HEK293 (cell line): ENCODE measurements around the gene OR10H4.

Experiments used
- KLF16 ChIP-seq: fragments of 450-650 bp; formaldehyde crosslinking; IDR thresholded peaks from 2 replicates; pipeline ENCODE4 v1.5.1; 2017; ENCODE audit warnings: missing biosample characterization, missing genetic modification characterization
- SP2 ChIP-seq: fragments of 450-650 bp; formaldehyde crosslinking; IDR thresholded peaks from 2 replicates; pipeline ENCODE4 v1.5.1; 2016; ENCODE audit warnings: missing biosample characterization, missing genetic modification characterization
- TRIM28 ChIP-seq: IDR thresholded peaks from 2 replicates; pipeline ENCODE4 v1.6.1; 2011; ENCODE audit warnings: low read length, control low read depth, borderline replicate concordance
- TF ChIP-seq, protein P1 (sequence below): fragments of 450-650 bp; formaldehyde crosslinking; IDR thresholded peaks from 2 replicates; pipeline ENCODE4 v1.5.1; 2016; ENCODE audit warnings: missing biosample characterization, missing genetic modification characterization
- TF ChIP-seq, protein P2 (sequence below): fragments of 450-650 bp; formaldehyde crosslinking; IDR thresholded peaks from 2 replicates; pipeline ENCODE4 v1.5.1; 2016; ENCODE audit warnings: missing biosample characterization, missing genetic modification characterization

DNA sequence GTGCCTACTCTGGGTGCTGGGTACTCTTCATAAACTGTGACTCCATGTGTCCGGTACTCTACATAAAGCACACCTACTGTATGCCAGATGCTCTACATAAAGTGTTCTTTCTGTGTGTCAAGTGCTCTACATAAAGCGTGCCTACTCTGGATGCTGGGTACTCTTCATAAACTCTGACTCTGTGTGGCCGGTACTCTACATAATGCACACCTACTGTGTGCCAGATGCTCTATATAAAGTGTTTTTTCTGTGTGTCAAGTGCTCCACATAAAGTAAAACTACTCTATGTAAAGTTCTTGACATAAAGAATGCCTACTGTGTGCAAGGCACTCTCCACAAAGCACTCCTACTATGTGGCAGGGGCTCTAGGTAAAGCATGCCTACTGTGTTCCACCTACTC, 12.6 kb upstream of the OR10H4 start:
- TF ChIP-seq, protein P1, sequence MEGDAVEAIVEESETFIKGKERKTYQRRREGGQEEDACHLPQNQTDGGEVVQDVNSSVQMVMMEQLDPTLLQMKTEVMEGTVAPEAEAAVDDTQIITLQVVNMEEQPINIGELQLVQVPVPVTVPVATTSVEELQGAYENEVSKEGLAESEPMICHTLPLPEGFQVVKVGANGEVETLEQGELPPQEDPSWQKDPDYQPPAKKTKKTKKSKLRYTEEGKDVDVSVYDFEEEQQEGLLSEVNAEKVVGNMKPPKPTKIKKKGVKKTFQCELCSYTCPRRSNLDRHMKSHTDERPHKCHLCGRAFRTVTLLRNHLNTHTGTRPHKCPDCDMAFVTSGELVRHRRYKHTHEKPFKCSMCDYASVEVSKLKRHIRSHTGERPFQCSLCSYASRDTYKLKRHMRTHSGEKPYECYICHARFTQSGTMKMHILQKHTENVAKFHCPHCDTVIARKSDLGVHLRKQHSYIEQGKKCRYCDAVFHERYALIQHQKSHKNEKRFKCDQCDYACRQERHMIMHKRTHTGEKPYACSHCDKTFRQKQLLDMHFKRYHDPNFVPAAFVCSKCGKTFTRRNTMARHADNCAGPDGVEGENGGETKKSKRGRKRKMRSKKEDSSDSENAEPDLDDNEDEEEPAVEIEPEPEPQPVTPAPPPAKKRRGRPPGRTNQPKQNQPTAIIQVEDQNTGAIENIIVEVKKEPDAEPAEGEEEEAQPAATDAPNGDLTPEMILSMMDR (tag by site-specific recombination): no peak
- TF ChIP-seq, protein P2, sequence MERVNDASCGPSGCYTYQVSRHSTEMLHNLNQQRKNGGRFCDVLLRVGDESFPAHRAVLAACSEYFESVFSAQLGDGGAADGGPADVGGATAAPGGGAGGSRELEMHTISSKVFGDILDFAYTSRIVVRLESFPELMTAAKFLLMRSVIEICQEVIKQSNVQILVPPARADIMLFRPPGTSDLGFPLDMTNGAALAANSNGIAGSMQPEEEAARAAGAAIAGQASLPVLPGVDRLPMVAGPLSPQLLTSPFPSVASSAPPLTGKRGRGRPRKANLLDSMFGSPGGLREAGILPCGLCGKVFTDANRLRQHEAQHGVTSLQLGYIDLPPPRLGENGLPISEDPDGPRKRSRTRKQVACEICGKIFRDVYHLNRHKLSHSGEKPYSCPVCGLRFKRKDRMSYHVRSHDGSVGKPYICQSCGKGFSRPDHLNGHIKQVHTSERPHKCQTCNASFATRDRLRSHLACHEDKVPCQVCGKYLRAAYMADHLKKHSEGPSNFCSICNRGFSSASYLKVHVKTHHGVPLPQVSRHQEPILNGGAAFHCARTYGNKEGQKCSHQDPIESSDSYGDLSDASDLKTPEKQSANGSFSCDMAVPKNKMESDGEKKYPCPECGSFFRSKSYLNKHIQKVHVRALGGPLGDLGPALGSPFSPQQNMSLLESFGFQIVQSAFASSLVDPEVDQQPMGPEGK (tag by site-specific recombination): no peak
- no peak for TF ChIP-seq TRIM28
- no peak for TF ChIP-seq SP2 (tag by site-specific recombination)
- TF ChIP-seq KLF16: no peak
